Measurements from ENCODE around the gene EVI2B. TPM values are rescaled to one million over a fixed set of nuclear protein-coding genes. Genes with fewer than 3 reads are reported as not detected.

Gene EVI2B
- total and polyA plus RNA-seq, 12 donors, result 0.67 to 16.7 (median 7.6) TPM

GRCh38 chr17:31299624-31300023 lies 14.2 kb downstream of the EVI2B start:
- Histone ChIP-seq H3K27ac (no peak overlapping the region), H3K4me1 (replicated peaks in 1 of 2) (no peaks in the 10 kb centered on the region), H3K4me3 (no peak overlapping the region), H3K9me3 (replicated peaks in 1 of 3) (no peaks in the 10 kb centered on the region), H3K36me3 (replicated peaks in 1 of 2) (no peaks in the 10 kb centered on the region), H3K27me3 (no peaks in the 10 kb centered on the region)
- DNase-seq, result no peak
- intact Hi-C loops (cut with DNase I), result no loop called here
- TF ChIP-seq CTCF (IDR thresholded peaks at IDR 0.05) (no peak), POLR2A (IDR thresholded peaks at IDR 0.05) (no peak)

- Histone ChIP-seq H3K4me3 (no peak within 1 kb of the TSS), H3K36me3 (replicated peaks in 1 of 2) (no peaks in the 10 kb centered on the region), H3K27ac (no peak within 1 kb of the TSS), H3K4me1 (replicated peaks in 1 of 2) (no peaks in the 10 kb centered on the region), H3K9me3 (replicated peaks in 1 of 3) (no peaks in the 10 kb centered on the region), H3K27me3 (no peaks in the 10 kb centered on the region)
- 82 to 90% (median 87%) methylated on average over 7 of the region's 7 CpGs for WGBS, 4 donors
- TF ChIP-seq CTCF (IDR thresholded peaks at IDR 0.05), result no peak
- no peak for TF ChIP-seq POLR2A (IDR thresholded peaks at IDR 0.05)
- DNase-seq, result no peak
- intact Hi-C loops (cut with DNase I), result no loop called here
Measured at GRCh38 chr17:31297090-31297489, 16.8 kb downstream of the EVI2B start, which contains the start of gene OMG. TSS of gene OMG (minus strand) at chr17:31297239. CDS start at chr17:31296331, 908 bp downstream.

GRCh38 chr17:31296142-31296541 lies 17.7 kb downstream of the EVI2B start:
- Histone ChIP-seq H3K4me1 (replicated peaks in 1 of 2) (no peaks in the 10 kb centered on the region), H3K27ac (no peak overlapping the region), H3K9me3 (replicated peaks in 1 of 3) (no peaks in the 10 kb centered on the region), H3K36me3 (replicated peaks in 1 of 2) (no peaks in the 10 kb centered on the region), H3K27me3 (no peaks in the 10 kb centered on the region), H3K4me3 (no peak overlapping the region)
- no peak for DNase-seq
- intact Hi-C loops (cut with DNase I), result no loop called here
- no peak for TF ChIP-seq POLR2A (IDR thresholded peaks at IDR 0.05)
- TF ChIP-seq CTCF (IDR thresholded peaks at IDR 0.05), result no peak
- 85 to 95% (median 88%) methylated on average over 2 of the region's 2 CpGs for WGBS, 4 donors

GRCh38 chr17:31295489-31295871 lies 18.4 kb downstream of the EVI2B start:
- TF ChIP-seq POLR2A (IDR thresholded peaks at IDR 0.05), result no peak
- no peak for TF ChIP-seq CTCF (IDR thresholded peaks at IDR 0.05)
- no peaks in the 10 kb centered on the region for H3K9me3 ChIP-seq (replicated peaks in 1 of 3)
- DNase-seq, result no peak
- no peak overlapping the region for H3K27ac ChIP-seq
- intact Hi-C loops (cut with DNase I), result no loop called here
- no peak overlapping the region for H3K4me3 ChIP-seq
- no peaks in the 10 kb centered on the region for H3K4me1 ChIP-seq (replicated peaks in 1 of 2)
- 88 to 100% (median 93%) methylated on average over 1 of the region's 1 CpG for WGBS, 4 donors
- H3K36me3 ChIP-seq (replicated peaks in 1 of 2), result no peaks in the 10 kb centered on the region
- H3K27me3 ChIP-seq, result no peaks in the 10 kb centered on the region
